ENCODE measurements around the gene SUMF2.
"Not testable (repeated sequence)": the region's sequence is repeated elsewhere in the genome, so short reads cannot be mapped to it uniquely, and the experiment has no call there.

The SUMF2 gene

DNA sequence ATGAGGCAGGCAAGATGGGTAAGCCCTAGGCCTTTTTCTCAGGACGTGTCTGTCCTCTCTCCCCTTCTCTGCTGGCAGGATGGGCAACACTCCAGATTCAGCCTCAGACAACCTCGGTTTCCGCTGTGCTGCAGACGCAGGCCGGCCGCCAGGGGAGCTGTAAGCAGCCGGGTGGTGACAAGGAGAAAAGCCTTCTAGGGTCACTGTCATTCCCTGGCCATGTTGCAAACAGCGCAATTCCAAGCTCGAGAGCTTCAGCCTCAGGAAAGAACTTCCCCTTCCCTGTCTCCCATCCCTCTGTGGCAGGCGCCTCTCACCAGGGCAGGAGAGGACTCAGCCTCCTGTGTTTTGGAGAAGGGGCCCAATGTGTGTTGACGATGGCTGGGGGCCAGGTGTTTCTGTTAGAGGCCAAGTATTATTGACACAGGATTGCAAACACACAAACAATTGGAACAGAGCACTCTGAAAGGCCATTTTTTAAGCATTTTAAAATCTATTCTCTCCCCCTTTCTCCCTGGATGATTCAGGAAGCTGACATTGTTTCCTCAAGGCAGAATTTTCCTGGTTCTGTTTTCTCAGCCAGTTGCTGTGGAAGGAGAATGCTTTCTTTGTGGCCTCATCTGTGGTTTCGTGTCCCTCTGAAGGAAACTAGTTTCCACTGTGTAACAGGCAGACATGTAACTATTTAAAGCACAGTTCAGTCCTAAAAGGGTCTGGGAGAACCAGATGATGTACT, 15.5 kb downstream of the SUMF2 start:
- DNase-seq: peak; percentile 57
- H2BK120ac ChIP-seq (ENCODE audit: low read depth, low read length): no peak overlapping the region
- H3K36me3 ChIP-seq (ENCODE audit: control insufficient read depth, insufficient read depth, low read length): peaks cover 1% of the 10 kb centered on the region
- no peak overlapping the region for H2BK5ac ChIP-seq (ENCODE audit: low read length)
- no peak overlapping the region for H2BK15ac ChIP-seq (replicated peaks; ENCODE audit: low read depth)
- no peak overlapping the region for H3K18ac ChIP-seq (ENCODE audit: low read length)
- WGBS (ENCODE audit: extremely low coverage, insufficient coverage, low lambda C conversion rate): no CpG with 5 or more reads among the region's 12 CpGs
- H3K56ac ChIP-seq (ENCODE audit: low read length): no peak overlapping the region
- no peak overlapping the region for H3K4me3 ChIP-seq (ENCODE audit: low read length)
- H2AK5ac ChIP-seq (ENCODE audit: low read length): no peak overlapping the region
- no peak overlapping the region for H3K4me2 ChIP-seq (ENCODE audit: low read length)
- H3K9ac ChIP-seq (ENCODE audit: low read length): no peak overlapping the region
- H3K27ac ChIP-seq (ENCODE audit: low read depth, low read length): no peak overlapping the region
- H4K5ac ChIP-seq (ENCODE audit: low read length): no peak overlapping the region
- H3K79me2 ChIP-seq (ENCODE audit: control insufficient read depth, insufficient read depth, low read length): no peaks in the 10 kb centered on the region
- H4K8ac ChIP-seq (ENCODE audit: low read depth, low read length): no peak overlapping the region
- no peaks in the 10 kb centered on the region for H3K27me3 ChIP-seq (ENCODE audit: insufficient read depth, low read length, poor library complexity)
- no peak overlapping the region for H3K4ac ChIP-seq (ENCODE audit: low read depth, low read length)
- H3K23ac ChIP-seq (ENCODE audit: low read length): no peak overlapping the region
- no peaks in the 10 kb centered on the region for H3K4me1 ChIP-seq (ENCODE audit: control insufficient read depth, low read depth, low read length)
- no peaks in the 10 kb centered on the region for H3K79me1 ChIP-seq (ENCODE audit: low read length)

DNA sequence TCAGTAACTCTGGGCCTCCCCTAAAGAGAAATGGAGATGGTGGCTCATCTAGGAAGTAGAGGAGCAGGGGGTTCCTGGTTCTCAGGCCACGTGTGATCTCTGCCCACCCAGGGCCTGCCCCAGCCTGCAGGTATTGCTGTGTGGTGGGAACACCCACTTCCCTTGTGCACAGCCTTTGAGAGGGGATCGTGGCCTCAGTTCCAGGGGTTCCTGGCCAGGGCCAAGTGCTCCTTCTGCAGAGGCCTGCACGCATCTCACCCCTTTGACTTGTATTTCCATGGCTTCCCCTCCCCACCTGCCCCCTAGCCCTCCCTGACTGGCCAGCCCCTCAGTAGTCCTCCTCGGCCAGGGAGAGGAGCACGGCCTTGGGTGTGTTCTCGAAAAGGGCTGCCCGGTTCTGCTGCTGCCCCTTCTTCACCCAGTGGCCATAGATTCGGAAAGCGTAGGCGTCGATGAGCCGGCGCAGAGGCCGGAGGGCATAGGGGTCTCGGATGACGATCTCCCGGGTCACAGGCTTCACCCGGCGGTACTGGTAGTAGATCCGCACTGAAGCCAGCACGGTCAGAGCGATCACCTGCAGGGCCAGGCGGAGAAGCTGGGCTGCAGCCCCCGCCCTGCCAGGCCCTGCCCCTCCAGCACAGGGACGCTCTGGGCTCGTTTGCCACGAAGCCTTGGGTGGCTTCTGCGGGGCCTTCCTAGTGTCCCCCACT, 16.8 kb downstream of the SUMF2 start:
- H3K23ac ChIP-seq (ENCODE audit: low read length); H3K36me3 ChIP-seq (ENCODE audit: control insufficient read depth, insufficient read depth, low read length); H2AK5ac ChIP-seq (ENCODE audit: low read length); H3K4ac ChIP-seq (ENCODE audit: low read depth, low read length); H4K5ac ChIP-seq (ENCODE audit: low read length); H3K18ac ChIP-seq (ENCODE audit: low read length); H3K27me3 ChIP-seq (ENCODE audit: insufficient read depth, low read length, poor library complexity); H3K79me2 ChIP-seq (ENCODE audit: control insufficient read depth, insufficient read depth, low read length); H2BK15ac ChIP-seq (replicated peaks; ENCODE audit: low read depth); H2BK5ac ChIP-seq (ENCODE audit: low read length); H3K9ac ChIP-seq (ENCODE audit: low read length); H4K8ac ChIP-seq (ENCODE audit: low read depth, low read length); H3K27ac ChIP-seq (ENCODE audit: low read depth, low read length); H3K56ac ChIP-seq (ENCODE audit: low read length); H3K4me1 ChIP-seq (ENCODE audit: control insufficient read depth, low read depth, low read length); DNase-seq; H3K4me2 ChIP-seq (ENCODE audit: low read length); H3K4me3 ChIP-seq (ENCODE audit: low read length); H2BK120ac ChIP-seq (ENCODE audit: low read depth, low read length); H3K79me1 ChIP-seq (ENCODE audit: low read length): not testable (repeated sequence)
- WGBS (ENCODE audit: extremely low coverage, insufficient coverage, low lambda C conversion rate): no CpG with 5 or more reads among the region's 28 CpGs

DNA sequence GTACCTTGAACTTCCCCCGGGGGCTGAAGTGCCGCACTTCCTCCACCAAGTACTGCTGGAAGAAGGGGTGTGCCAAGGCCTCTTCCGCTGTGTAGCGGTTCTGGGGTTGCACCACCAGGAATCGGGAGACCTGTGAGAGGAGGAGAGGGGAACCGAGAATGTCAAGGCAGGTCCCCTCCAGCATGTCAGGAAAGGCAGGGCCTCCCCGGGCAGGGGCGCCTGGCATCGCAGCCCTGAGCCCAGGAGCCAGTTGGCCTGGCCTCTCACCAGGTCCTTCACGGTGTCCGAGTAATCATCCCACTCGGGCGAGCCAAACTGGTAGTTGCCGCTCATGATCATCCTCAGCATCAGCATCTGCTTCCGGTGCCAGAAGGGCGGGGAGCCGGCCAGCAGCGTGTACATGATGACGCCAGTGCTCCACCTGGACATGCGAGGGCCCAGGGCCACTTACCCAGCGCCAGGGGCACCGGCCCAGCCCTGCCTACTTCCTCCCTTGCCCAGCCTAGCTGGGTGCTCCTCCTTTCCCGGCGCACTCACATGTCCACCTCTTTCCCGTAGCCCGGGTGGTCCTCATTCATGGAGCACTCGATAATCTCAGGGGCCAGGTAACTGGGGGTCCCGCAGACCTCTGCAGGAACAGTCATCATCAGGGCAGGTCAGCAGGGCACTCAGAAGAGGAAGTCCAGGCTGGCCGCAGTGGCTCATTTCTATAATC, 17.7 kb downstream of the SUMF2 start:
- WGBS (ENCODE audit: extremely low coverage, insufficient coverage, low lambda C conversion rate): no CpG with 5 or more reads among the region's 29 CpGs
- H3K4me2 ChIP-seq (ENCODE audit: low read length): no peak overlapping the region
- H3K4me3 ChIP-seq (ENCODE audit: low read length): no peak overlapping the region
- H2BK15ac ChIP-seq (replicated peaks; ENCODE audit: low read depth): no peak overlapping the region
- no peak overlapping the region for H4K5ac ChIP-seq (ENCODE audit: low read length)
- DNase-seq: no peak
- H3K79me1 ChIP-seq (ENCODE audit: low read length): no peaks in the 10 kb centered on the region
- H4K8ac ChIP-seq (ENCODE audit: low read depth, low read length): no peak overlapping the region
- H3K56ac ChIP-seq (ENCODE audit: low read length): no peak overlapping the region
- H3K23ac ChIP-seq (ENCODE audit: low read length): no peak overlapping the region
- no peaks in the 10 kb centered on the region for H3K4me1 ChIP-seq (ENCODE audit: control insufficient read depth, low read depth, low read length)
- H3K9ac ChIP-seq (ENCODE audit: low read length): no peak overlapping the region
- H2BK120ac ChIP-seq (ENCODE audit: low read depth, low read length): no peak overlapping the region
- no peak overlapping the region for H3K4ac ChIP-seq (ENCODE audit: low read depth, low read length)
- no peaks in the 10 kb centered on the region for H3K79me2 ChIP-seq (ENCODE audit: control insufficient read depth, insufficient read depth, low read length)
- no peak overlapping the region for H2AK5ac ChIP-seq (ENCODE audit: low read length)
- H3K27me3 ChIP-seq (ENCODE audit: insufficient read depth, low read length, poor library complexity): no peaks in the 10 kb centered on the region
- peaks cover 1% of the 10 kb centered on the region for H3K36me3 ChIP-seq (ENCODE audit: control insufficient read depth, insufficient read depth, low read length)
- no peak overlapping the region for H3K27ac ChIP-seq (ENCODE audit: low read depth, low read length)
- H3K18ac ChIP-seq (ENCODE audit: low read length): no peak overlapping the region
- H2BK5ac ChIP-seq (ENCODE audit: low read length): no peak overlapping the region

DNA sequence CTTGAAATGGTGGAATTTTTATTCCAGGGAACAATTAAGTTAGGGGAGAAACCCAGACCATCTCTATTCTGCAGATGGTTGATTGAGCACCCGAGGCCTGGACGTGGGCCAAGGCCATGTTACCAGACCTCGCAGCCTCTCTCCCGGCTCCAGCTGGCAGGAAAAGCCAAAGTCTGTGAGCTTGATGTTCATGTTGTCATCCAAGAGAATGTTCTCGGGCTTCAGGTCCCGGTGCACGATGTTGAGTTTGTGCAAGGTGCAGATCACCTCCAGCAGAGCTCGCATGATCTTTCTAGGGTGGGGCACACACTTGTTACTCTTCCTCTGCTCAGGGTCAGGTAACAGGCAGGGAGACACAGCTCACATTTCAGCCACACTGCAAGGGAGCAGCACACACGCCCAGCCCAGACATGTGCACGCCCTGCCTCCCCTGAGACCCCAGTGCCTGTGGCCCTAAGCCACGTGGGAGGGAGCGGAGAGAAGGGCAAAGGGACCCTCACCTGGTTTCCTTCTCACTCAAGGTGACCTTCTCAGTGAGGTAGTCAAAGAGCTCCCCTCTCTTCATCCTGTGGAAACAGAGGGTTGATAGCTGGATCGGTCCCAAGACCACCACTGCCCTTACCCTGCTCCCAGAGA, 19.2 kb downstream of the SUMF2 start:
- Histone ChIP-seq H2AK5ac (ENCODE audit: low read length) (no peak overlapping the region), H3K4ac (ENCODE audit: low read depth, low read length) (no peak overlapping the region), H2BK120ac (ENCODE audit: low read depth, low read length) (no peak overlapping the region), H3K27ac (ENCODE audit: low read depth, low read length) (no peak overlapping the region), H3K27me3 (ENCODE audit: insufficient read depth, low read length, poor library complexity) (no peaks in the 10 kb centered on the region), H3K9ac (ENCODE audit: low read length) (no peak overlapping the region), H3K18ac (ENCODE audit: low read length) (no peak overlapping the region), H3K79me2 (ENCODE audit: control insufficient read depth, insufficient read depth, low read length) (no peaks in the 10 kb centered on the region), H3K4me2 (ENCODE audit: low read length) (no peak overlapping the region), H3K23ac (ENCODE audit: low read length) (no peak overlapping the region), H4K8ac (ENCODE audit: low read depth, low read length) (no peak overlapping the region), H3K56ac (ENCODE audit: low read length) (no peak overlapping the region), H3K4me3 (ENCODE audit: low read length) (no peak overlapping the region), H2BK15ac (replicated peaks; ENCODE audit: low read depth) (no peak overlapping the region), H3K36me3 (ENCODE audit: control insufficient read depth, insufficient read depth, low read length) (peaks cover 1% of the 10 kb centered on the region), H2BK5ac (ENCODE audit: low read length) (no peak overlapping the region), H4K5ac (ENCODE audit: low read length) (no peak overlapping the region), H3K79me1 (ENCODE audit: low read length) (no peaks in the 10 kb centered on the region), H3K4me1 (ENCODE audit: control insufficient read depth, low read depth, low read length) (no peaks in the 10 kb centered on the region)
- no peak for DNase-seq
- no CpG with 5 or more reads among the region's 13 CpGs for WGBS (ENCODE audit: extremely low coverage, insufficient coverage, low lambda C conversion rate)

DNA sequence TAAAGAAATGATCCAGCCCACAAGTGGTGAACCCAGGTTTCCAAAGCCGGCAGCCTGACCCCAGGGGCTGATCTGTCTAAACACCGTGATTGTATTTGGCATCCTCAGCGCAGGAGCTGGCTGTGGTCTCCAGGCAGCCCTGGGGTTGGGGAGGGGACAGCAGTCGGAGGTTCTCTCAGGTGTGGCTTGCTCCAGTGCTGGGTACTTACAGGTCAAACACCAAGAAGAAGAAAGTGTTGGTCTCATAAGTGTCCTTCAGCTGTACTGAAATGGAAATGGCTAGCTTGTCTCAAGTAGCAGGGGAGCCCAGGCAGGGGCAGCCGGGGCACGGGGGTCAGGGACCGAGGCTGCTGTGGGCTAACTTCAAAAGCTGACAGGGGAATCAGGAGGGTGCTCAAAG, 22.7 kb downstream of the SUMF2 start:
- no peaks in the 10 kb centered on the region for H3K79me1 ChIP-seq (ENCODE audit: low read length)
- WGBS (ENCODE audit: extremely low coverage, insufficient coverage, low lambda C conversion rate): no CpG with 5 or more reads among the region's 7 CpGs
- no peak overlapping the region for H4K5ac ChIP-seq (ENCODE audit: low read length)
- H2BK15ac ChIP-seq (replicated peaks; ENCODE audit: low read depth): no peak overlapping the region
- H3K27me3 ChIP-seq (ENCODE audit: insufficient read depth, low read length, poor library complexity): no peaks in the 10 kb centered on the region
- no peak overlapping the region for H2AK5ac ChIP-seq (ENCODE audit: low read length)
- H3K4me1 ChIP-seq (ENCODE audit: control insufficient read depth, low read depth, low read length): no peaks in the 10 kb centered on the region
- H3K4me2 ChIP-seq (ENCODE audit: low read length): no peak overlapping the region
- H3K27ac ChIP-seq (ENCODE audit: low read depth, low read length): no peak overlapping the region
- no peaks in the 10 kb centered on the region for H3K36me3 ChIP-seq (ENCODE audit: control insufficient read depth, insufficient read depth, low read length)
- H3K18ac ChIP-seq (ENCODE audit: low read length): no peak overlapping the region
- no peak for DNase-seq
- no peak overlapping the region for H3K4me3 ChIP-seq (ENCODE audit: low read length)
- no peak overlapping the region for H3K4ac ChIP-seq (ENCODE audit: low read depth, low read length)
- H2BK5ac ChIP-seq (ENCODE audit: low read length): no peak overlapping the region
- no peak overlapping the region for H2BK120ac ChIP-seq (ENCODE audit: low read depth, low read length)
- no peak overlapping the region for H3K56ac ChIP-seq (ENCODE audit: low read length)
- H4K8ac ChIP-seq (ENCODE audit: low read depth, low read length): no peak overlapping the region
- no peak overlapping the region for H3K9ac ChIP-seq (ENCODE audit: low read length)
- no peaks in the 10 kb centered on the region for H3K79me2 ChIP-seq (ENCODE audit: control insufficient read depth, insufficient read depth, low read length)
- H3K23ac ChIP-seq (ENCODE audit: low read length): no peak overlapping the region
